Stimulated activated CD8-positive, alpha-beta memory T cell treated with anti-CD3 and anti-CD28 coated beads, Interleukin-4, amount 100 ng/mL, for 24 hours (primary cell): ENCODE measurements around the gene DDX41.
"Not testable (repeated sequence)": the region's sequence is repeated elsewhere in the genome, so short reads cannot be mapped to it uniquely, and the experiment has no call there.

Experiments used
- DNase-seq: peaks from one replicate; pipeline ENCODE4 v3.0.0-alpha.2; 2020; ENCODE audit warnings: low read depth

Gene DDX41

GRCh38 chr5:177537389-177538361 lies 20.9 kb upstream of the DDX41 start:
- no peak for DNase-seq

GRCh38 chr5:177536386-177536785 lies 19.6 kb upstream of the DDX41 start:
- DNase-seq: no peak

DNA sequence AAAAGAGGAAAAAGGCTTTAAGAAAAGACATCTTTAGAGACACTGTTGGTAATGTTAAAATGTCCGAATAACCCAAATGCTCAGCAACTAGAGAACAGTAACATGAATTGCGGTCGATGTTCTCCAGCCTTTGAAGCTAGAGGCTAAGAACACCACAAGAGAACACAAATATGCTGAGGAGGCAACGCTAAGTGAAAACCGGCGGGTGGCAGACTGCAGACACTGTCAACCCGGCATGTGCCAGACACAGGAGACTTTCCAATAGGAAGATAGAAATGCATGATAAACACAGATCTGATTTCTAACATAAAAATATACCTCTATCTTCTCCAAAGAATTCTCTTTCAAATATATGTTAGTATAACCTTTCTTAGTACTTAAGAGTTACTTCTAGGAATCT lies 18.4 kb upstream of the DDX41 start:
- no peak for DNase-seq

DNA sequence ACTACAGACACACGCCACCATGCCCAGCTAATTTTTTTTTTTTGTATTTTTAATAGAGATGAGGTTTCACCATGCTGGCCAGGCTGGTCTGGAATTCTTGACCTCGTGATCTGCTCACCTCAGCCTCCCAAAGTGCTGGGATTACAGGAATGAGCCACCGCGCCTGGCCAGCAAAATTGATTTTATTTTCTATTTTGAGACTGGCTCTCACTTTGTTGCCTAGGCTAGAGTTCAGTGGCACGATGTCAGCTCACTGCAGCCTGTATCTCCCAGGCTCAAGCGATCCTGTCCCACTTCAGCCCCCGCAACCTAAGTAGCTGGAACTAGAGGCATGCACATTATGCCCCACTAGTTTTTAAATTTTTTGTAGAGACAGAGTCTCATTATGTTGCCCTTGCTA lies 17.7 kb upstream of the DDX41 start:
- not testable (repeated sequence) for DNase-seq

DNA sequence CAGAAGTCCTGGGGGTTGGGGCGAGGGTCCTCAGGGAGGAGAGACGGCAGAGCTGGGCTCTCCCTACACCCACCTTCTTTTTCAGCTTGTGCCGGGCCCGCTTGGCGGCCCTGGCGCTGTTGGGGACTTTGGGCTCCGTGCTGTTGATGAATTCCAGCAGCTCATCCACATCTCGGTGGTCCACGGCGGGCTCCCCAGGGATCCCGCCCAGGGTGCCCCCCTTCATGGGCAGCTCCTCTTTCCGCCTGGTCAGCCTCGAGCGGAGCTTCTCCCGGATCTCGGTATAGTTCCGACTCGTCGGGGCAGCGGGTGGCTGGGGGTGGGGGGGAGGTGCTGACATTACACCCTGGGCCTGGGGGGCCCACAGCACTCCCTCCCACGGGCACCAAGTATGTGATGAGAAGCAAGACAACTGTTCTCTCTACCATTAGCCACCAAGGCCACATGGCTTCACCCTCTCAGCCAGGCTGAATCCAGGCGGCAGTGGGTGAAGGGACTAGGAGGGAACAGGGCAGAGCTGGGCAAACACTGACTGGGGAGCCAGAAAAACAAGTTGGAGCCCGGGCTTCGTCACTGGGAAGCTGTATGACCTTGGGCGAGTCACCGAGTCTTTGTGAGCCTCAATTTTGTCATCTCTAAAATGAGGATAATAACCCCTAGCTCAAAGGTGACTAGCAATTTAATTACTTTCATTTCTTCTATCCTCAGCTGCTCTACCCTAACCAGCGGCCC lies 14.6 kb upstream of the DDX41 start:
- DNase-seq: no peak

DNA sequence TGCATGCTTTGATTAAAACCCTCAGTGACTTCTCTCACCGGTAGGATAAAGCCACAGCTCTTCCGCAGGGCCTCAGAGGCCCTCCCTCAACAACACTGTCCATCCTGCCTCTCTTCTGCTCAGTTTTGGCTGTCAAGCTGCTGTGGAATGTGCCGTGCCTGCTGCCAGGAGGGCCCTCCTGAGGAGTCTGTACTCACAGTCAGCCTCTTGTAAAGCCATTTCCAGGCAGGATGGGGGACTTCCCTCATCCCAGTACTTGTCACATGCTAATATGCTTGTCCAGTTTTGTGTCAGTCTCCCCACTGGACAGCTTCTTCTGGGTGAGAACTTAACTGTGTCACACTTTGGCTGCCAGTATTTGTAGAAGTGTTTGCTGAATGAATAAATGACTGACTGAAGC lies 13.9 kb upstream of the DDX41 start:
- DNase-seq: no peak

GRCh38 chr5:177529247-177530203 lies 12.8 kb upstream of the DDX41 start:
- DNase-seq: no peak

DNA sequence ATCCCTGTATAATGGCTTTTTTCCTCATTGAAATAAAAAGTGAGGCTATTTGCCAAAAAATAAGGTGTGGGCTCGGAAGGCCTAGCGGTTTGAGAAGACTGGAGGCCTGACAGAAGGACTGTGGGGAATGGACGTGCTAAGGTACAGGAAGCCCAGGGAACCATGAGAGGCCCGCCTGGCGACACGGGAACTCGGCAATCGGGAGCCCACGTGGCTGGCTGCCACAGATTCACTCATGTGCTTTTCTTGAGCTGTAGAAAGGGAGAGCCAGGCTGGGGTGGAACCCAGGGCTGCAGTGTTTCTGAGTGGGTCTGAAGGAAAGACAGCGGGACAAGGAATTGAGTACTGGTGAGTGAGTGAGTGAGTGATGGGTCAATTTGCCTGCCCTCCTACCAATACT lies 11.9 kb upstream of the DDX41 start:
- DNase-seq: no peak

GRCh38 chr5:177527595-177527994 lies 10.8 kb upstream of the DDX41 start:
- DNase-seq: no peak

GRCh38 chr5:177526791-177527190 lies 10.0 kb upstream of the DDX41 start:
- DNase-seq: no peak

DNA sequence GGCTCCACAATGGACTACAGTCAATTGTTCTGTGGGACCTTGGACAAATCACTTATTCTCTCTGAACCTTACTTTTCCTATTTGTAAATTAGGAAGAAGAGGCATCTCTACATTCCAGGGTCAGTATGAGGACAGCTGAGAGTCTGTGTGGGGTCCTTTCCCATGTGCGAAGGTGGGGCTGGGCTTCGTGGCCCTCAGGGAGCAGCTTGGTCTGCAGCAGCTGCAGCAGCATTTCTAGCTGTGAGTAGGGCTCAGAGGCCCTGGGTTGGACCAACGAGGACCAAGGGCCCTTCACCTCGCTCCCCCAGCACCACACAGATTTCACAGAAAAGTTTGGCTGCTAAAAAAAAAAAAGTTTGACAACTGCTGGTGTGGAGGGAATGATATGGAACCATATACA lies 9.4 kb upstream of the DDX41 start:
- DNase-seq: no peak

DNA sequence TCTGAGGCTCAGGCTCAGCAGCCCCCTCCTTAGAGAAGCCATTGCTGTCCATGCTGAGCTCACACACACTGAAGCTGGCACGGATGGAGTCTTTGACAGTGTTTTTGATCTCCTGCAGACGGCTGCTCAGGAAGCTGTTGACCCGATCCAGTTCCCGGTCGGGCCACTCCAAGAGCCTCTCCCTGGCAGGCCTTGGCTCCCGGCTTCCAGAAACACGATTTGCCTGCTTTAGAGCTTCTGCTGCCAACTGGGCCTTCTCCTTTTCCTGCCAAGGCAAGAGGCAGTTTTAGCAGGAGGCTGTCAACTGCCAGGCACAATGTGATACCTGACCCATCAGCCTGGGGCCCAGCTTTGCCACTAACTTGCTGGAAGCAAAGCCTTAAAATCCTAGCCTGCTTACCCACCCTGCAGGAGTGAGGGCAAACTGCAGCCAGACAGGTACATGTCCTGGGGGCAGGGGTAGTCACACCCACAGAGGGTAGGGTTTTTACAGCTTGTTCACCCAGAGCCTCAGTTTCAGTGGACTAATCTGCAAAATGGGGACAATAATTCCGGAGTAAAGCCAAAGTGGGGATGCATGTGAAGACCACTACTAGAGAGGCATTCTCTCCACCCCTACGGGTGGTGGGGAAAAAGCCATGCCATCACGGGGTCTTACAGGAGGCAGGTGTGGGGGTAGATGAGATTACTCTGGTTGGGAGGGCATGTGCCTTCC lies 8.3 kb upstream of the DDX41 start:
- DNase-seq: no peak

GRCh38 chr5:177524539-177524900 lies 7.8 kb upstream of the DDX41 start:
- no peak for DNase-seq

DNA sequence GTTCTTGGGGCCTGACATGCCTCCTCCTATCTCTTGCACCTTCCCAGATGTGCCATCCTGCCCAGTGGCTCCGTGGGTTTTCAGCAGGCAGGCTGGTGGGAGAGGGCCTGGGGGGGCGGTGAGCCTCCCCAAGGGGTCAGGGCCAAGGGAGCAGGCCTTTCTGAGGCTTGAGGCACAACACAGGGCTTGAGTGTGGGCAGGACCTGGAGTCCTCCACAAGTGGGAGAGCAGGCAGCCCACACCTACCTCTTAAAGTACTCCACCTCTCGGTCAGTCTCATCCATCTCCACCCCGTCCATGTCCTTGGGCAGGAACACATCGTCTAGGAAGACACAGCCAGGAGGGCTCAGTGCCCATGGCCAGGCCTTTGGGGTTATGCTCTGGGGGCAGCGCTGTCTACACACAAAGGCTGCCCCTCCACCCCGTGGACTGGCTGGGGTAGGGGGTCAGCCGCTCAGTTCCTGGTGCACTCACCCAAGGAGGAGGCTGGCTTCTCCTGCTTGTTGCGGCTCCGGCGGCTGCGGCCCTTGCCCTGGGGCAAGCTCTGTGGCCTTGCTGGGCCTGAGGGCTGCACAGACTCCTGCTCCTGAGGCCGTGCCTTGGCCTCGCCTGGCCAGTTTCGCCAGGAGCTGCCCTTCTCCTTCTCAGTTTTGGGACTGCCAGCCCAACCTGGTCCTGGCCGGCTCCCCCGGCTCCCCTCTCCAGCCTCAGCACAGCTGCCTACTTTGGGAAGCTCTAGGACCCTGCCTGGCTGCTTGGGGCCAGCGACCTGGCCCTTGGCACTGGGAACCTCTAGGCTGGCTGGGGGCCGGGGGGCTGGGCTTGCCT lies 7.2 kb upstream of the DDX41 start:
- DNase-seq: no peak

DNA sequence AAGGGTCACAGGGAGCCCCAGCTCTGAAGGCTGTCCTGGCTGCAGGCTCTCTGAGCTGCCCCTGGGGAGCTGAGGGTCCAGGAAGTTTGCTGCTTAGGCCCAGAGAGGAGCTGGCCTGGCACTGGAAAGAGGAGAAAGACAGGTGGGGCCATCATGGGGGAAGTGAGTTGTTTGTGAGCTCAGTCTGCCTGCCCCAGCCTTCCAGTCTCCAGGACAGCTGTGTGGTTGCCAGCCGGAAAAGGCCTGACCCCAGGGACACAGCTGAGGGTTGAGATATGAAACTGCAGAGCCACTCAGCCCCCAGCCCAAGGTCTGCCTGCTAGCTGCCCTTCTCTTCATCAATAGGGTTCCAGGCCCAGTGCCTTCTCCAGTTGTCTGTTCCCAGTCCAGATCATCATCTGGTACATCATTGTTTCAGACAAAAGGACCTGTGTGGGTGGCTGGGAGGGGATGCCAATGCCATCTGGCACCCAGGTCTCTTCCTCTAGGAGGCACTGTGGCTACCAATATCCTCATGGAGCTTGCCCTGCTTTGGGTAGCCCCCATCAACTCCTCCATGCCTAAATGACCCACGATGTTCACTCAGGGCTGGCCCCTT lies 4.3 kb upstream of the DDX41 start:
- DNase-seq: no peak

DNA sequence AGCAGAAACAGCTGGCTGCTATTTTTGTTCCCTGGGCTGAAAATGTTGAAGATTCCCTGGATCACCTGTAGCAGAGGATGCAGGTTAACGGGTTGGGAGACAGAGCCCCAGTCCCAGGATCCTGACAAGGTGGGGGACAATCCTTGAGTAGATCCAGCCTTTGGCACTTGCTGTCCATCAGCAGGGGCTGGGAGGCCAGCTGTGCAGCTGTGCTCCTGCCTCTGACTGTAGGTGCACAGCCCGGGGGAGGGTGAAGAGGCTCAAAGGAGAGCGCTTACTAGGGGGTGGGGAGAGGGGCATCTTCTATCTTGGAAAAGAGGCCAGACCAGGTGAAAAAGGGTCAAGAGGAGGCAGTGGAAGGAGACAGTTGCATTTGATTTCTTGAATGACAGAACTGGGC lies 3.5 kb upstream of the DDX41 start:
- DNase-seq: no peak

DNA sequence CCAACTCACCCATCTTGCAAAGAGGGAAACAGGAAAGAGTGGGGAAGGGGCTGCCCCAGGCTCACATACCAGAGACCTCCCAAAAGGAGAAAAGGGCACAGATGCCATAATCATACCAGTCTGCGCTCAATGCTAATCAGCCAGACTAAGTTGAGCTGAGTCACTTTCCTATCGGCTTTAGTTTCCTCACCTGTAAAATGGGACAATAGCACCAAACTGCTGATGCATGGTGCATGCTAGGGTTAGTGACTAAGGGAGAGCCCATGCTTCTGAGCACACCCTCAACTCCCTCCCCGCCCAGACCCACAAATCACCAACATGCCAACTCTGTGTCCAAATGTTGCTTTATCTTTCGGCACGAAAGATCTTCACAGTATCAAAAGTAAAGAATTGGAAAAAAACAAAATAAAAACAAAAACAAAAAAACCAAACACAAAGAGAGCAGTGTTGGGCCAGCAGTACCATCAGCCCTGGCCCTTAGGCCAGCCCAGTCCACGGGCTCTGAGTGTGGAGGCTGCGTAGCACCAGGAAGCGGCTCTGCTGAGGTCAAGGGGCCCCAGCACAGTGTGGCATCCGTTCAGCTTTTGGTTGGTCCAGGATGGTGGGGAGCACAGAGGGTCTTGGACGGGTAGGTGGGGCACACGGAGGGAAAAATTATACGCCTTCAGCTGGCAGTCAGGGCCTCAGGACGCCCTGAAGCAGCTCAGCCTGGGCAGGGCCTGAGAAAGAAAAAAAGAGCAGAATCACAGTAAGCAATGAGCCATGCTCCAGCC lies 2.9 kb upstream of the DDX41 start:
- DNase-seq: no peak

- DNase-seq: no peak
These were observed 1.2 kb downstream of the DDX41 start for GRCh38 chr5:177515580-177515979.

GRCh38 chr5:177514541-177514940 lies 2.2 kb downstream of the DDX41 start:
- no peak for DNase-seq
